GM23338 (cell line): Measurements from ENCODE around the gene CEBPB. TPM values are rescaled to one million over a fixed set of nuclear protein-coding genes. Genes with fewer than 3 reads are reported as not detected.

Experiments used
- CREB1 ChIP-seq: fragments of 250-450 bp; sonication (Bioruptor Pico); IDR thresholded peaks from 2 replicates; pipeline ENCODE4 v1.5.0; 2020; ENCODE audit warnings: low read depth, mild to moderate bottlenecking, moderate library complexity
- EZH2 ChIP-seq: fragments of 200-600 bp; sonication (generic); IDR thresholded peaks from one replicate; pipeline ENCODE4 v1.8.0; 2017; ENCODE audit warnings: antibody characterized with exemption, mild to moderate bottlenecking, low read depth; ENCODE audit not compliant: unreplicated experiment
- EZH2phosphoT487 ChIP-seq: fragments of 200-600 bp; sonication (generic); IDR thresholded peaks from one replicate; pipeline ENCODE4 v1.8.1; 2018; ENCODE audit warnings: antibody characterized with exemption; ENCODE audit not compliant: unreplicated experiment
- JUNB ChIP-seq: IDR thresholded peaks from one replicate; pipeline ENCODE4 v1.6.1; 2016; ENCODE audit warnings: antibody characterized with exemption; ENCODE audit not compliant: unreplicated experiment
- NANOG ChIP-seq: IDR thresholded peaks from 2 replicates; pipeline ENCODE4 v1.6.1; 2016; ENCODE audit warnings: antibody characterized with exemption, borderline replicate concordance
- STAT1 ChIP-seq: IDR thresholded peaks from one replicate; pipeline ENCODE4 v1.6.1; 2016; ENCODE audit warnings: antibody characterized with exemption; ENCODE audit not compliant: unreplicated experiment
- ZNF331 ChIP-seq: fragments of 250-450 bp; sonication (Bioruptor Pico); IDR thresholded peaks from 2 replicates; pipeline ENCODE4 v1.5.0; 2020; ENCODE audit warnings: low read depth, mild to moderate bottlenecking, moderate library complexity
- polyA plus RNA-seq: library from polyadenylated mRNA; unstranded; fragments of >200 nt; fragmentation: Nextera tagmentation; extraction: Ambion mirVana; gene quantifications from 2 replicates; pipeline ENCODE4 v1.2.1, GENCODE V29; 2016
- total RNA-seq: library from RNA; depleted of rRNA; stranded (reverse); fragments of >200 nt; shearing (Covaris generic); gene quantifications from 2 replicates; pipeline ENCODE4 v1.2.3, GENCODE V29; 2014
- TF ChIP-seq, protein P1 (sequence below): fragments of 250-450 bp; sonication (Bioruptor Pico); IDR thresholded peaks from 2 replicates; pipeline ENCODE4 v1.5.0; 2020; ENCODE audit warnings: mild to moderate bottlenecking, moderate library complexity
- TF ChIP-seq, protein P2 (sequence below), 2 experiments: fragments of 200-600 bp in 1 of 2; sonication (generic) in 1 of 2; conservative IDR thresholded peaks; 2 replicates each; pipeline versions ENCODE4 v1.5.1 to v1.6.1; 2016 to 2017; ENCODE audit warnings: antibody characterized with exemption in 2 of 2, low read depth in 2 of 2, mild to moderate bottlenecking in 2 of 2, moderate library complexity in 1 of 2
- TF ChIP-seq, protein P3 (sequence below): IDR thresholded peaks from 2 replicates; pipeline ENCODE4 v1.6.1; 2016; ENCODE audit warnings: antibody characterized with exemption

The CEBPB gene
- total and polyA plus RNA-seq, 2 experiments from 2014 or later = 20.6 to 25.4 TPM

DNA sequence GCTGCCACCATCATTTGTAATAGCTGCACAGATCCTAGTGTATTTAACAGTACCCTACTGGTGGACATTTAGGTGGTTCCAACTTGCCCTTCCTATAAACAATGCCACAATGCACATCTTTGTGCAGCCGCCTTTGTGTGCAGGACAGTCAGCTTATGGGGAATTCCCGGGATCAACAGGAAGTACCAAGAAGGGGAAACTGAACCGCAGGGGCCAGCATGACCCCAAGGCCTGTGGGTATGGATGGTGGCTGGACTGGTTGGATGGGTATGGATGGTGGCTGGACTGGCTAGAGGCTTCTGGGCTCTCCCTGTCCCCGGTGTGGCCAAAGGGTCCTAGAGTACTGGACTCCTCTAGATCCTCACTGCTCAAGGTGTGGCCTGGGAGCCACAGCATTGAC, 46.7 kb downstream of the CEBPB start (continued):
- TF ChIP-seq, protein P1, sequence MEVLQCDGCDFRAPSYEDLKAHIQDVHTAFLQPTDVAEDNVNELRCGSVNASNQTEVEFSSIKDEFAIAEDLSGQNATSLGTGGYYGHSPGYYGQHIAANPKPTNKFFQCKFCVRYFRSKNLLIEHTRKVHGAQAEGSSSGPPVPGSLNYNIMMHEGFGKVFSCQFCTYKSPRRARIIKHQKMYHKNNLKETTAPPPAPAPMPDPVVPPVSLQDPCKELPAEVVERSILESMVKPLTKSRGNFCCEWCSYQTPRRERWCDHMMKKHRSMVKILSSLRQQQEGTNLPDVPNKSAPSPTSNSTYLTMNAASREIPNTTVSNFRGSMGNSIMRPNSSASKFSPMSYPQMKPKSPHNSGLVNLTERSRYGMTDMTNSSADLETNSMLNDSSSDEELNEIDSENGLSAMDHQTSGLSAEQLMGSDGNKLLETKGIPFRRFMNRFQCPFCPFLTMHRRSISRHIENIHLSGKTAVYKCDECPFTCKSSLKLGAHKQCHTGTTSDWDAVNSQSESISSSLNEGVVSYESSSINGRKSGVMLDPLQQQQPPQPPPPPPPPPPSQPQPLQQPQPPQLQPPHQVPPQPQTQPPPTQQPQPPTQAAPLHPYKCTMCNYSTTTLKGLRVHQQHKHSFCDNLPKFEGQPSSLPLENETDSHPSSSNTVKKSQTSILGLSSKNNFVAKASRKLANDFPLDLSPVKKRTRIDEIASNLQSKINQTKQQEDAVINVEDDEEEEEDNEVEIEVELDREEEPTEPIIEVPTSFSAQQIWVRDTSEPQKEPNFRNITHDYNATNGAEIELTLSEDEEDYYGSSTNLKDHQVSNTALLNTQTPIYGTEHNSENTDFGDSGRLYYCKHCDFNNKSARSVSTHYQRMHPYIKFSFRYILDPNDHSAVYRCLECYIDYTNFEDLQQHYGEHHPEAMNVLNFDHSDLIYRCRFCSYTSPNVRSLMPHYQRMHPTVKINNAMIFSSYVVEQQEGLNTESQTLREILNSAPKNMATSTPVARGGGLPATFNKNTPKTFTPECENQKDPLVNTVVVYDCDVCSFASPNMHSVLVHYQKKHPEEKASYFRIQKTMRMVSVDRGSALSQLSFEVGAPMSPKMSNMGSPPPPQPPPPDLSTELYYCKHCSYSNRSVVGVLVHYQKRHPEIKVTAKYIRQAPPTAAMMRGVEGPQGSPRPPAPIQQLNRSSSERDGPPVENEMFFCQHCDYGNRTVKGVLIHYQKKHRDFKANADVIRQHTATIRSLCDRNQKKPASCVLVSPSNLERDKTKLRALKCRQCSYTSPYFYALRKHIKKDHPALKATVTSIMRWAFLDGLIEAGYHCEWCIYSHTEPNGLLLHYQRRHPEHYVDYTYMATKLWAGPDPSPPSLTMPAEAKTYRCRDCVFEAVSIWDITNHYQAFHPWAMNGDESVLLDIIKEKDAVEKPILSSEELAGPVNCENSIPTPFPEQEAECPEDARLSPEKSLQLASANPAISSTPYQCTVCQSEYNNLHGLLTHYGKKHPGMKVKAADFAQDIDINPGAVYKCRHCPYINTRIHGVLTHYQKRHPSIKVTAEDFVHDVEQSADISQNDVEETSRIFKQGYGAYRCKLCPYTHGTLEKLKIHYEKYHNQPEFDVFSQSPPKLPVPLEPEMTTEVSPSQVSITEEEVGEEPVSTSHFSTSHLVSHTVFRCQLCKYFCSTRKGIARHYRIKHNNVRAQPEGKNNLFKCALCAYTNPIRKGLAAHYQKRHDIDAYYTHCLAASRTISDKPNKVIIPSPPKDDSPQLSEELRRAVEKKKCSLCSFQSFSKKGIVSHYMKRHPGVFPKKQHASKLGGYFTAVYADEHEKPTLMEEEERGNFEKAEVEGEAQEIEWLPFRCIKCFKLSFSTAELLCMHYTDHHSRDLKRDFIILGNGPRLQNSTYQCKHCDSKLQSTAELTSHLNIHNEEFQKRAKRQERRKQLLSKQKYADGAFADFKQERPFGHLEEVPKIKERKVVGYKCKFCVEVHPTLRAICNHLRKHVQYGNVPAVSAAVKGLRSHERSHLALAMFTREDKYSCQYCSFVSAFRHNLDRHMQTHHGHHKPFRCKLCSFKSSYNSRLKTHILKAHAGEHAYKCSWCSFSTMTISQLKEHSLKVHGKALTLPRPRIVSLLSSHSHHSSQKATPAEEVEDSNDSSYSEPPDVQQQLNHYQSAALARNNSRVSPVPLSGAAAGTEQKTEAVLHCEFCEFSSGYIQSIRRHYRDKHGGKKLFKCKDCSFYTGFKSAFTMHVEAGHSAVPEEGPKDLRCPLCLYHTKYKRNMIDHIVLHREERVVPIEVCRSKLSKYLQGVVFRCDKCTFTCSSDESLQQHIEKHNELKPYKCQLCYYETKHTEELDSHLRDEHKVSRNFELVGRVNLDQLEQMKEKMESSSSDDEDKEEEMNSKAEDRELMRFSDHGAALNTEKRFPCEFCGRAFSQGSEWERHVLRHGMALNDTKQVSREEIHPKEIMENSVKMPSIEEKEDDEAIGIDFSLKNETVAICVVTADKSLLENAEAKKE = no peak
- TF ChIP-seq, protein P2, sequence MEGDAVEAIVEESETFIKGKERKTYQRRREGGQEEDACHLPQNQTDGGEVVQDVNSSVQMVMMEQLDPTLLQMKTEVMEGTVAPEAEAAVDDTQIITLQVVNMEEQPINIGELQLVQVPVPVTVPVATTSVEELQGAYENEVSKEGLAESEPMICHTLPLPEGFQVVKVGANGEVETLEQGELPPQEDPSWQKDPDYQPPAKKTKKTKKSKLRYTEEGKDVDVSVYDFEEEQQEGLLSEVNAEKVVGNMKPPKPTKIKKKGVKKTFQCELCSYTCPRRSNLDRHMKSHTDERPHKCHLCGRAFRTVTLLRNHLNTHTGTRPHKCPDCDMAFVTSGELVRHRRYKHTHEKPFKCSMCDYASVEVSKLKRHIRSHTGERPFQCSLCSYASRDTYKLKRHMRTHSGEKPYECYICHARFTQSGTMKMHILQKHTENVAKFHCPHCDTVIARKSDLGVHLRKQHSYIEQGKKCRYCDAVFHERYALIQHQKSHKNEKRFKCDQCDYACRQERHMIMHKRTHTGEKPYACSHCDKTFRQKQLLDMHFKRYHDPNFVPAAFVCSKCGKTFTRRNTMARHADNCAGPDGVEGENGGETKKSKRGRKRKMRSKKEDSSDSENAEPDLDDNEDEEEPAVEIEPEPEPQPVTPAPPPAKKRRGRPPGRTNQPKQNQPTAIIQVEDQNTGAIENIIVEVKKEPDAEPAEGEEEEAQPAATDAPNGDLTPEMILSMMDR (conservative IDR thresholded peaks at IDR 0.05; ENCODE audit: low read depth in 2 of 2) = no peak
- TF ChIP-seq STAT1 = no peak
- no peak for TF ChIP-seq NANOG
- TF ChIP-seq CREB1 (CRISPR knock-in tag) = no peak
- TF ChIP-seq, protein P3, sequence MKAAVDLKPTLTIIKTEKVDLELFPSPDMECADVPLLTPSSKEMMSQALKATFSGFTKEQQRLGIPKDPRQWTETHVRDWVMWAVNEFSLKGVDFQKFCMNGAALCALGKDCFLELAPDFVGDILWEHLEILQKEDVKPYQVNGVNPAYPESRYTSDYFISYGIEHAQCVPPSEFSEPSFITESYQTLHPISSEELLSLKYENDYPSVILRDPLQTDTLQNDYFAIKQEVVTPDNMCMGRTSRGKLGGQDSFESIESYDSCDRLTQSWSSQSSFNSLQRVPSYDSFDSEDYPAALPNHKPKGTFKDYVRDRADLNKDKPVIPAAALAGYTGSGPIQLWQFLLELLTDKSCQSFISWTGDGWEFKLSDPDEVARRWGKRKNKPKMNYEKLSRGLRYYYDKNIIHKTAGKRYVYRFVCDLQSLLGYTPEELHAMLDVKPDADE = no peak
- no peak for TF ChIP-seq EZH2phosphoT487
- TF ChIP-seq JUNB = no peak
- no peak for TF ChIP-seq EZH2
- no peak for TF ChIP-seq ZNF331 (CRISPR knock-in tag)
